ENCODE measurements around the gene AOC2.

DNA sequence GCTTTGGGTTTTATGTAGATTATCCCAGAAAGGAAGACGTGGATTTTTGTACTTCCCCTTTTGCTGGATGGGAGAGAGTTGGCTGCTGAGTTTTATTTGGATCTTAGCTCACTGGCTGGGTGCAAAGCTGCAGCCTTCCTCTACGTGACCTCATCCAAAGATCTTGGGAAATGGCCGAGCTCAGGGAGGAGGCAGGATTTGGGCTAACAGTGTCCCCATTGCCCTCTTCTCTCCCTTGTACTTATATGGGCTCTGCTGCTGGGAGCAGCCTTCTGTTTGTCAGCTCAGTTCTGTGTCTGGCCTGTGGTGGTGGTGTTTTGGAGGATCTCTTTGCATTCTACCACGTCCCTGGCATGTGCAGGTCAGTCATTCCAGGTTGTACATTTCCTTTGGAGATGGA lies 8.6 kb downstream of the AOC2 start:
- TF ChIP-seq, protein P1, sequence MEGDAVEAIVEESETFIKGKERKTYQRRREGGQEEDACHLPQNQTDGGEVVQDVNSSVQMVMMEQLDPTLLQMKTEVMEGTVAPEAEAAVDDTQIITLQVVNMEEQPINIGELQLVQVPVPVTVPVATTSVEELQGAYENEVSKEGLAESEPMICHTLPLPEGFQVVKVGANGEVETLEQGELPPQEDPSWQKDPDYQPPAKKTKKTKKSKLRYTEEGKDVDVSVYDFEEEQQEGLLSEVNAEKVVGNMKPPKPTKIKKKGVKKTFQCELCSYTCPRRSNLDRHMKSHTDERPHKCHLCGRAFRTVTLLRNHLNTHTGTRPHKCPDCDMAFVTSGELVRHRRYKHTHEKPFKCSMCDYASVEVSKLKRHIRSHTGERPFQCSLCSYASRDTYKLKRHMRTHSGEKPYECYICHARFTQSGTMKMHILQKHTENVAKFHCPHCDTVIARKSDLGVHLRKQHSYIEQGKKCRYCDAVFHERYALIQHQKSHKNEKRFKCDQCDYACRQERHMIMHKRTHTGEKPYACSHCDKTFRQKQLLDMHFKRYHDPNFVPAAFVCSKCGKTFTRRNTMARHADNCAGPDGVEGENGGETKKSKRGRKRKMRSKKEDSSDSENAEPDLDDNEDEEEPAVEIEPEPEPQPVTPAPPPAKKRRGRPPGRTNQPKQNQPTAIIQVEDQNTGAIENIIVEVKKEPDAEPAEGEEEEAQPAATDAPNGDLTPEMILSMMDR (conservative IDR thresholded peaks at IDR 0.05; ENCODE audit: low read depth, low read length), result no peak
- no peak for TF ChIP-seq EZH2 (IDR thresholded peaks at IDR 0.05; ENCODE audit: low read length, unreplicated experiment)
- TF ChIP-seq EZH2phosphoT487 (IDR thresholded peaks at IDR 0.05; ENCODE audit: borderline replicate concordance, low read length), result no peak
